ENCODE data around the gene B4GALT1.
"Not testable (repeated sequence)": the region's sequence is repeated elsewhere in the genome, so short reads cannot be mapped to it uniquely, and the experiment has no call there.

The B4GALT1 gene

DNA sequence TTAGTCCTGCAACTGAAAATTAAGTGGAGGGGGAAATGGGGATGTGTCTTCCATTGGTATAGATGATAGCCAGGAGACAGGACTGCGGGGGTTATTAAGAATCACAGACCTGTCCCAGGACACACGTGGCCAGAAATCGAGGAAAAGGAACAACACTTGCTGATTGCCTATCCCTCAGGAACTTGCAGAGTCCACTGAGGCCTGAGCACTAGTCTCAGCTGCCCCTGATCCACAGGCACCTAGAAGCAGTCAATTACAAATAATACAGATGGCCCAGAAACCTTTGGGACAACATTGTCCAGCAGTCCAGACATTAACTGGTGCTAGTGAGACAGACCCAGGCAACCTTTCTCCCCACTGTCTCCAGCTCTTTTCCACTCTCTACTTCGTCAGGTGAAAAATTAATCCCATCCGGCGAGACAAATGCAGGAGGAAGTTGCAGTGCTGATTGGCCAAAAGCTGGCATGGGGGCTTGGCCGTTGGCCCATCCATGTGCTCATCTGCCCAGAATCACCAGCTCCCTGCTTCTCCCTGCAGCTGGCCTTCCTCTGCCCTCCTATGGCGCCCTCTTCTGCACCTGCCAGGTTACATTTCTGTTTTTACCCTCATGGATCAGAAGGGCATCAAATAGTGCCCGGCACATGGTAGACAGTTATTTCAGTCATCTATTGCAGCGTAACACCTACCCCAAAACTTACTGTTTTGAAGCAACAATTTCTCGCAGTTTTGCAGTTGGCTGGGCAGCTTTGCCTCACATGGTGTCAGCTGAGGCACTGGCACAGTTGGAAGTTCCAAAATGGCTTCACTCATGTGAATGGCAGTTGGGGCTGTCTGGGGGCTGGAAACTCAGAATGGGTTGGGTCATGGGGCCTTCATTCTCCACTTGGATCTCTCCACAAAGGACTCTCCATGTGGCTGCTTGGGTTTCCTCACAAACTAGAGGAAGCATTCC is 3.6 kb upstream of the B4GALT1 start:
- peaks cover 43% of the 10 kb centered on the region for H3K4me1 Mint-ChIP-seq
- no peaks in the 10 kb centered on the region for H3K27me3 Mint-ChIP-seq
- H3K4me3 Mint-ChIP-seq, result no peak overlapping the region
- peaks cover 5% of the 10 kb centered on the region for H3K36me3 Mint-ChIP-seq
- peak overlapping the region; percentile 46 for H3K27ac Mint-ChIP-seq
- no peak for ATAC-seq
- H3K9me3 Mint-ChIP-seq, result no peaks in the 10 kb centered on the region

GRCh38 chr9:33168941-33169544 is 1.9 kb upstream of the B4GALT1 start:
- peak overlapping the region; percentile 93 for H3K27ac Mint-ChIP-seq
- peaks cover 9% of the 10 kb centered on the region for H3K36me3 Mint-ChIP-seq

DNA sequence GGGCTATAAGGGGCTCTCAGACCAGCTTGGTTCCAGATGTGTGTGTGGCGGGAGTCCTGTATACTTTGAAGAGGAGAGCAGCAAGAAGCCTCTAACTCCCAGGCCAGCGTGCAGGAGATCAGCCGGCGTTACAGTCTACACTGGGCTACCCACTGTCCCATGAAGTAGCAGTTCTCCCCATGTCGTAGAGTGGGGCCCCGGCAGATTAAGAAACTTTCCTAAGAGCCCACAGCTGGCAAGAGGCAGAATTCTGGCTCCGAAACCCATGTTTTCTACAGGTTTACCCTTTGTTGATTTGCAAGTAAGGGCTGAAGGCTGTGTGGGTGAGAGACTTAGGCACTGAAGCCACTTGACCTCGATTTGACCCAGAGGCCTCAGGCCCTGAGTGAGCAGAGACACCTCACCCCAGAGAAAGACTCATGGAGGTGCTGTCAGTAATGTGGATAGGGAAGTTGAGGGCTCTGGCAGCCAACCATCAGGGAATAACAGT is 881 bp upstream of the B4GALT1 start:
- H3K36me3 Mint-ChIP-seq, result peaks cover 9% of the 10 kb centered on the region
- peak overlapping the region; percentile 93 for H3K27ac Mint-ChIP-seq
- peak overlapping the region; percentile 86 for H3K4me3 Mint-ChIP-seq
- no peaks in the 10 kb centered on the region for H3K27me3 Mint-ChIP-seq
- ATAC-seq, result peak; percentile 2
- no peaks in the 10 kb centered on the region for H3K9me3 Mint-ChIP-seq
- H3K4me1 Mint-ChIP-seq, result peaks cover 68% of the 10 kb centered on the region

More at GRCh38 chr9:33168941-33169544, 1.9 kb upstream of the B4GALT1 start:
- no peaks in the 10 kb centered on the region for H3K27me3 Mint-ChIP-seq
- no peak for ATAC-seq
- peaks cover 58% of the 10 kb centered on the region for H3K4me1 Mint-ChIP-seq
- peak overlapping the region; percentile 86 for H3K4me3 Mint-ChIP-seq
- no peaks in the 10 kb centered on the region for H3K9me3 Mint-ChIP-seq

DNA sequence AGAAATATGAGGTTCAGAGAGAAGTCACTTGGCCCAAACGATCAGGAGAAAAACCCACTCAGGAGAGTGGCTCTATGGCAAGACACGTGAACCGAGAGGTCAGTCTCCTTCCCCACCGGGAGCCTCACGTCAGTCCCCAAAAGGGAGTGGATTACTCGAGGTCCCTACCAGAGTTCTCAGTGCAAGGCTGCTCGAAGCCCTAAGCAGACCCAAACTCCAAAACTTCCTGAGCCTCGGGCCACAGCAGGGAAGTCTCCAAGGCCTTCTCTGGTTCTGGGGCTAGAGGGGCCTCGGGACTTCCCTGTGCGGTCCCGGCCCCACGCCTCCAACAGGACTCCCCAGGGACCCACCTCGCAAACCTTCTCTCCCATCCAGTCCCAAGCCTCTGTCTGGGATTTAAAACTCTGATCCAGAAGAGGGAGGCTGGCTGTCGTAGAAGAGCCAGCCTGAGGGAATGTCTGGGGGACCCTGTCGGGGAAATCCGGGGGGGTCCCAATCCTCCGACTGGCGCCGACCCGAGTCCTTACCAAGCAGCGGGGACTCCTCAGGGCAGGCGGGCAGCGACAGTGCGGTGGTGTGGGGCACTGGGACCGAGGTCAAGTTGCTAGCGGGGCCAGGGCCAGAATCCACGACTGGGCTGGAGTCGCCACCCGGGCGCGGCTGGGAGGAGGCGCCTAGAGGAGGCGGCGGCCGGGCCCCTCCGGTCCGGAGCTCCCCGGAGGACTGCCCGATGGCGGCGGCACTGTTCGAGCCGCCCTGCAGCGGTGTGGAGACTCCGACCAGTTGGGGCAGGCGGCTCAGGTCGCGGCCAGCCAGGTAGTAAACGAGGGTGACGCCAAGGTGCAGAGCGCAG is 679 bp downstream of the B4GALT1 start:
- Mint-ChIP-seq H3K4me1 (peaks cover 76% of the 10 kb centered on the region), H3K9me3 (no peaks in the 10 kb centered on the region), H3K27me3 (no peaks in the 10 kb centered on the region), H3K4me3 (peak overlapping the region; percentile 96), H3K27ac (peak overlapping the region; percentile 93), H3K36me3 (peaks cover 9% of the 10 kb centered on the region)
- ATAC-seq, result peak; percentile 37

- Mint-ChIP-seq H3K4me3 (peak overlapping the region; percentile 96), H3K27ac (peak overlapping the region; percentile 93), H3K36me3 (peaks cover 9% of the 10 kb centered on the region), H3K4me1 (peaks cover 80% of the 10 kb centered on the region), H3K9me3 (no peaks in the 10 kb centered on the region), H3K27me3 (no peaks in the 10 kb centered on the region)
- no peak for ATAC-seq
These were observed 1.6 kb downstream of the B4GALT1 start for GRCh38 chr9:33165263-33166151.

DNA sequence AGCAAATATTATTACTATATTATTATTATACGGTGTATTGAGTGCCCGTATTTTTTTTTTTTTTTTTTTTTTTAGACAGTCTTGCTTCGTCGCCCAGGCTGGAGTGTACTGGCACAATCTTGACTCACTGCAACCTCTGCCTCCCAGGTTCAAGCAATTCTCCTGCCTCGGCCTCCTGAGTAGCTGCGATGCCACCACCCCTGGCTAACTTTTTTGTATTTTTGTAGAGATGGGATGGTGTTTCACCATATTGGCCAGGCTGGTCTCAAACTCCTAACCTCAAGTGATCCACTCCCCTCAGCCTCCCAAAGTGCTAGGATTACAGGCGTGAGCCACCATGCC is 2.2 kb downstream of the B4GALT1 start:
- Mint-ChIP-seq H3K27ac (peak overlapping the region; percentile 93), H3K4me3 (peak overlapping the region; percentile 96), H3K4me1 (peaks cover 82% of the 10 kb centered on the region)
- H3K27me3 Mint-ChIP-seq, H3K9me3 Mint-ChIP-seq, ATAC-seq, H3K36me3 Mint-ChIP-seq: not testable (repeated sequence)

DNA sequence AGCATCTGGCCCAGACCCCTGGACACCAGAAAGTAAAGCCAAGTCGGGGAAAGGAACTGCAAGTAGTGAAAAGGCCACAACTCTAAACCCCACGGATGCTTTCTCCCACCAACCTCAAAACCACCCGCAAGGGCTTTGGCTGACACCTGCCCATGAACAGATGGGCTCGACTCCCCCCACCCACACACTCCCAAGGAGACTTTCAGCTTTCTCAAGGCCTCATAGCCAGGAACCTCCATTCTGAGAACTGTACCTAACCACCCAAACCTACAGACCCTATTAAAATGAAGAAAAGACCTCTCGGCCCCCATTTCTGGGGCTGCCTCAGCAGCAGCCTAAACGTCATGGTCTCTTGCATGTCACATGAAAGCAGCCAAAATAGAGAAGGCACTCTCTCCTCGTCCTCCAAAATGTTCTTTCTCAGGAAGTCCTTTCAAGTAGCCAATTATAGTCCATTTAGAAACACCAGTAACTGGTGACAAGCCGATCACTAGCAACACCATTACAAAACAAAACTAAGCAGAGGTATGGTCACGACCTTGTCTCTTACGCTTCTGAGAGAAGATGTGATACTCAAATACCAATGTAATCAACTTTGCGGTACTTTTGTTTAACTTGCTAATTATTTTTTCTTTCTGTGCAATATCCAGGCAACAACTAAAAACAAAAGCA is 2.9 kb downstream of the B4GALT1 start:
- no peaks in the 10 kb centered on the region for H3K27me3 Mint-ChIP-seq
- peak overlapping the region; percentile 93 for H3K27ac Mint-ChIP-seq
- peaks cover 9% of the 10 kb centered on the region for H3K36me3 Mint-ChIP-seq
- peaks cover 87% of the 10 kb centered on the region for H3K4me1 Mint-ChIP-seq
- ATAC-seq, result peak; percentile 10
- peak overlapping the region; percentile 82 for H3K4me3 Mint-ChIP-seq
- no peaks in the 10 kb centered on the region for H3K9me3 Mint-ChIP-seq

DNA sequence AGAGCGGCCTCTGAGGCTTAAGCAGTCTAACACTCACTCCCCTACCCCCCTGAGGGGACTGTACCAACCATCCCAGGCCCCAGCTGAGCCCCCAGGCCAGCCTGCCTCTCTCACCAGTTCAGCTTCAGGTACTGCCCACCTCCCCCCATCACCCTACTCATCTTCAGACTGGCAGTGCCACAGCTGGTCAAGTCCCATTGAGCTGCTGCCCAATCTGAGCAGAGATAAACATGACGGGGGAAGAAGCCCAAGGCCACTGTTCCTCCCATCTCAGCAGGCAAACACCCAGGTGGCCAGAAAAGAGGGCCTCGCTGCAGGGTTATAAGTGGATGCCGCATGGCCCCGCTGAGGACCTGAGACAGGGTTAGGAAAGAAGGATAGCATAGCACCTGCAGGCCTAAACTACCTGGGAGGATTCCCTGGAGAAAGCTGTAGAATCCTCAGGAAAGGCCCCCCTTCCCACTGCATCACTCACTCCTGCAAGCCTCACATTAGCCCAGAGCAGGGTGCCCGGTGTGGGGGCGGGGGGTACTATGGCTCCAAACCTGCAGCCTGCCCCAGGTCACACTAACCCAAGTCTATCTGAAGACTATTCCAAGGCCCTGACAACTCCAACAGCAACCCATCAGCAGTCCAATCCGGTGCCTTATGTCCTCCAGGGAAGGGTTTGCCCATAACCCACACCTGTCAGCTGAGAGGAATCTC is 3.6 kb downstream of the B4GALT1 start:
- Mint-ChIP-seq H3K4me1 (peaks cover 87% of the 10 kb centered on the region), H3K36me3 (peaks cover 9% of the 10 kb centered on the region), H3K9me3 (no peaks in the 10 kb centered on the region), H3K4me3 (peak overlapping the region; percentile 82), H3K27me3 (no peaks in the 10 kb centered on the region), H3K27ac (peak overlapping the region; percentile 93)
- no peak for ATAC-seq

DNA sequence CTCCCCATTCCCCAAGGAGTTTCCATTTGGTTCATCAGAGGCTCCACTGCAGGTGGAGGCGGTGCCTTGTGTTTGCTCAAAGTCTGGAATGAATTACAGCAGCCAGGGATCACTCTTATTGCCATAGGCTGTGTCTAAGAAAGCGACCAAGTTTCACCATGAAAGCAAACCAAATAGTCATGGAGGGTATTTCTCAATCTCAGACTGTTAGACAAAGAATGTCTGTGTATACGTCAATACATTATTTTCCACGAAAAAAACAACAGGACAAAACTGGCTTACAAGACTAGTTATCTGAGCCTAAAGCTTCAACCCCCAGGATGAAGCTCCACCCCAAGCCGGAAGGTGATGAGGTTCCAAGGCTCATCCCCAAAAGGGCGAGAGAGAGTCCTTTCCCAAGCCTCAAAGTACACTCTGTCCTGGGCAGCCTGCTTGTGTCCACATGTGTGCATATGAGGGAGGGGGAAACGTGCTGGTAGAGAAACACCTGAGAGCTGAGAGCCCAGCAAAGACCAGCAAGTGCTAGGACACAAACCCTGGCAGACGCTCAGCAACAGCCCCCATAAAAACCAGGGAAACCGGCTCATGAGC is 4.3 kb downstream of the B4GALT1 start:
- Mint-ChIP-seq H3K27me3 (no peaks in the 10 kb centered on the region), H3K4me3 (peak overlapping the region; percentile 82), H3K9me3 (no peaks in the 10 kb centered on the region), H3K27ac (peak overlapping the region; percentile 93), H3K4me1 (peaks cover 87% of the 10 kb centered on the region), H3K36me3 (peaks cover 9% of the 10 kb centered on the region)
- ATAC-seq, result no peak

DNA sequence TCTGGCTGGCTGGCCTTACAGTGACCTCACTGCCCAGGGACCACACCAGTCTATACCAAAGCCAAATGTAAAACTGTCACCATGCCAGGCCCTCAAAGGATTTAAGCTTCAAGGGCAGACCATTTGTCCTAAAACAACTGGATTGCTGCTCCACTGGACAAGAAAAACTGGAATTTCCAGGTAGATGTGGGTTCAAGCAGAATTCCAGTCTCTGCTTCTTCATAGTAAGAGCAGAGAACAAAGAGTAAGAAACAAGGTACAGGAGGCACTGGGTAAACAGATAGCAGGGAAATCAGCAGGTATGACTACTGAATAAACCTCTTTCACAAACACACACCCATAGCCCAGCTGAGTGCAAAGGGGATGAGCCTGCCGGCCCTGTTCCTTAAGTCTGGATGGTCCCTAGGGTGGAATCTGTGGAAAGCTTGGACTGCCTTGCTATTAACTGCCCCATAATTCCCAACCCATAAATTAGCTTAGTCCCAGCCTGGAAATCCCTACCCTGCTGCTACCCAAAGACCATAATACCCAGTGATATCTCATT is 5.5 kb downstream of the B4GALT1 start:
- Mint-ChIP-seq H3K4me1 (peaks cover 89% of the 10 kb centered on the region), H3K9me3 (no peaks in the 10 kb centered on the region), H3K36me3 (peaks cover 9% of the 10 kb centered on the region), H3K27me3 (no peaks in the 10 kb centered on the region), H3K27ac (peak overlapping the region; percentile 93), H3K4me3 (peak overlapping the region; percentile 74)
- ATAC-seq, result no peak

DNA sequence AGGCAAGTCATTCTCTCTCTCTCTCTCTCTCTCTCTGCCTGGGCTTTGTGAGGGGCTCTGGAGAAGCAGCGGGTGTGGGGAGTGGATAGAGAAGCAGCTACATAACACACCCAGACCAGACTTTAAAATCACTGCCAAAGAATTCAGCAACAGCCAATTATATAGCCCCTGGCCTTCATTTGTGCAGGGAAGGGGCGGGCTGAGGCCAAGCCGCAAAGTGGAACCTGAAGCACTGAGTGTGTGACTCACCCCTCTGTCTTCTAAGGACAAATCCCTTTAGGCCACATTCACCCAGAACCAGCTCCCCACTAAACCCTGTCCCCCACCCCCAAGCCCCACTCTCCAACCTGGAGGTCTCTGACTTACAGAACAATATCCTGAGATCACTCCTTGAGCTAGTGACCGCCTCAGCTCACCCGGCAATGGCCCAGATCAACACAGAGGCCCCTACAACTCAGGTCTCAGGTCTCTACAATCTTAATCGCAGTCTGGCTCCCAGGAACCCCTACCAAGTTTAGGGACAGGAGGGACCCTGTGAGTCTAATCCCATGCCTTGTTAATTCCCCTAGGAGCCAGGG is 6.0 kb downstream of the B4GALT1 start:
- no peaks in the 10 kb centered on the region for H3K9me3 Mint-ChIP-seq
- H3K36me3 Mint-ChIP-seq, result peaks cover 8% of the 10 kb centered on the region
- no peaks in the 10 kb centered on the region for H3K27me3 Mint-ChIP-seq
- H3K4me1 Mint-ChIP-seq, result peaks cover 88% of the 10 kb centered on the region
- peak overlapping the region; percentile 74 for H3K4me3 Mint-ChIP-seq
- peak overlapping the region; percentile 93 for H3K27ac Mint-ChIP-seq
- peak; percentile 62 for ATAC-seq

DNA sequence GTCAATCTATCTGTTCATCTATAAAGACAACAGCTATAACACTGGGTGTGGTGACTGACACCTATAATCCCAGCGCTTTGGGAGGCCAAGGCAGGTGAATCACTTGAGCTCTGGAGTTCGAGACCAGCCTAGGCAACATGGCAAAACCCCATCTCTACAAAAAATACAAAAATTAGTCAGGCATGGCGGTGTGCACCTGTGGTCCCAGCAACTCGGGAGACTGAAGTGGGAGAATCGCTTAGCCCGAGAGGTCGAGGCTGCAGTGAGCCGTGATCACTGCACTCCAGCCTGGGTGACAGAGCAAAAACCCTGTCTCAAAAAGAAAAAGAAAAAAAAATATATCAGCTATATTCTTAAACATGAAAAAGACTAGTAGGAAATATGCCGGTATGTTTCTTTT is 6.7 kb downstream of the B4GALT1 start:
- not testable (repeated sequence) for H3K36me3 Mint-ChIP-seq, ATAC-seq, H3K27me3 Mint-ChIP-seq, H3K9me3 Mint-ChIP-seq
- Mint-ChIP-seq H3K27ac (peak overlapping the region; percentile 93), H3K4me3 (peak overlapping the region; percentile 74), H3K4me1 (peaks cover 88% of the 10 kb centered on the region)

DNA sequence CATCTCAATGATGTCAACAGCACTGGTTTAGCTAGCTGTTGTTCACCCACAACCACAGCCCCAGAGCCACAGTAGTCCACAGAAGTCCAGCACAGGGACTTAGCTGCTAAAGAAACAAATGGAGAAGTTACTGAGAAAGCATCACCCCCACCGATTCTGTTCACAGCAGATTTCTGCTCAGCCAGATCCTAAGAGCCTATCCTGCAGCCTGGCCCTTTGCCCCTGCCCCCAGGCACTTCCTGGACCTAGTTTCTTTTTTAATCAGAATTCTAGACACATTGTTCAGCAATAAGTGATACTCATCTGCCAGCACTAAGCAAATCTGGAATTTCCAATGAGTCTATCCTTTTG is 7.4 kb downstream of the B4GALT1 start:
- no peaks in the 10 kb centered on the region for H3K27me3 Mint-ChIP-seq
- H3K27ac Mint-ChIP-seq, result peak overlapping the region; percentile 93
- peak; percentile 80 for ATAC-seq

More for the DNA sequence above, 7.4 kb downstream of the B4GALT1 start:
- H3K4me3 Mint-ChIP-seq, result peak overlapping the region; percentile 63
- no peaks in the 10 kb centered on the region for H3K9me3 Mint-ChIP-seq
- peaks cover 89% of the 10 kb centered on the region for H3K4me1 Mint-ChIP-seq
- peaks cover 12% of the 10 kb centered on the region for H3K36me3 Mint-ChIP-seq
